HepG2 (cell line): ENCODE results near the gene DDX50.

ENCODE experiments used
- KLF6 ChIP-seq: IDR thresholded peaks from 2 replicates; pipeline ENCODE4 v1.8.0; 2016; ENCODE audit warnings: missing biosample characterization, missing genetic modification reagents
- MAZ ChIP-seq, 2 experiments: sonication (generic) in 1 of 2; formaldehyde crosslinking in 1 of 2; IDR thresholded peaks; 2 replicates each; pipeline versions ENCODE4 v1.5.0 to v1.6.1; 2012 to 2020; ENCODE audit warnings: low read depth in 2 of 2, mild to moderate bottlenecking in 2 of 2, borderline replicate concordance in 1 of 2, improper control_type of control experiment in 1 of 2, low read length in 1 of 2, missing genetic modification reagents in 1 of 2, moderate library complexity in 1 of 2
- NCOA5 ChIP-seq: sonication (generic); formaldehyde crosslinking; IDR thresholded peaks from 2 replicates; pipeline ENCODE4 v1.4.0; 2020; ENCODE audit warnings: missing genetic modification reagents
- SATB2 ChIP-seq: sonication (generic); formaldehyde crosslinking; IDR thresholded peaks from 2 replicates; pipeline ENCODE4 v1.5.0; 2020; ENCODE audit warnings: missing genetic modification reagents
- SUZ12 ChIP-seq: fragments of 150-350 bp; IDR thresholded peaks from 2 replicates; pipeline ENCODE4 v1.6.1; 2014; ENCODE audit warnings: low read depth, low read length
- TARDBP ChIP-seq: sonication (generic); formaldehyde crosslinking; IDR thresholded peaks from 2 replicates; pipeline ENCODE4 v1.8.0; 2022; ENCODE audit warnings: mild to moderate bottlenecking, missing genetic modification reagents
- ZNF225 ChIP-seq: sonication (generic); formaldehyde crosslinking; IDR thresholded peaks from 2 replicates; pipeline ENCODE4 v1.4.0; 2020; ENCODE audit warnings: mild to moderate bottlenecking, missing genetic modification reagents
- TF ChIP-seq, protein P1 (sequence below): sonication (generic); formaldehyde crosslinking; IDR thresholded peaks from 2 replicates; pipeline ENCODE4 v1.8.0; 2022; ENCODE audit warnings: missing genetic modification reagents, mild to moderate bottlenecking, inconsistent platforms, borderline replicate concordance
- TF ChIP-seq, protein P2 (sequence below): sonication (generic); formaldehyde crosslinking; IDR thresholded peaks from 2 replicates; pipeline ENCODE4 v1.4.0; 2020; ENCODE audit warnings: mild to moderate bottlenecking, missing genetic modification reagents, borderline replicate concordance

DNA sequence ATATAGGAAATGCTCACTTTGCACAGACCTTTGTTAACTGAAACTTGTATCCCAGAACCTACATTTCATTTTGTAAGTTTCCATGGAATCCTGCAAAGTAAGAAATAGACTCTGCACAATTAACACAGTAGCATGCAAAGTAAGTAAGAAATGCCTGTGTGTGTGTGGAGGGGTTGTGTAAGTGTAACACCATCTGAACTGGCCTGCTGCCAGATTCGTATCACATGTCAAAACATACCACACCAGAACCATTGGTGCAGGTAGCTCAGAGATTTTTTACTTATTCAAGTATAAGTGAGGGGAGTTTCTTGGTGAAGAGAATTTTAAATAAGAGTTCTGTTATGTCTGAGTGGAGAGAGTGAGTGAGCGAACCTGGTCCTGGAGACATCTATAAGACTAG is 37.0 kb downstream of the DDX50 start:
- TF ChIP-seq NCOA5 (CRISPR knock-in tag) (no peak), SUZ12 (no peak), SATB2 (CRISPR knock-in tag) (no peak), KLF6 (CRISPR knock-in tag) (no peak), ZNF225 (CRISPR knock-in tag) (no peak), TARDBP (CRISPR knock-in tag) (no peak), MAZ (IDR thresholded peaks at IDR 0.05; ENCODE audit: borderline replicate concordance, low read depth, low read length) (no peak), MAZ (CRISPR knock-in tag; IDR thresholded peaks at IDR 0.05; ENCODE audit: low read depth) (no peak)
- TF ChIP-seq, protein P1, sequence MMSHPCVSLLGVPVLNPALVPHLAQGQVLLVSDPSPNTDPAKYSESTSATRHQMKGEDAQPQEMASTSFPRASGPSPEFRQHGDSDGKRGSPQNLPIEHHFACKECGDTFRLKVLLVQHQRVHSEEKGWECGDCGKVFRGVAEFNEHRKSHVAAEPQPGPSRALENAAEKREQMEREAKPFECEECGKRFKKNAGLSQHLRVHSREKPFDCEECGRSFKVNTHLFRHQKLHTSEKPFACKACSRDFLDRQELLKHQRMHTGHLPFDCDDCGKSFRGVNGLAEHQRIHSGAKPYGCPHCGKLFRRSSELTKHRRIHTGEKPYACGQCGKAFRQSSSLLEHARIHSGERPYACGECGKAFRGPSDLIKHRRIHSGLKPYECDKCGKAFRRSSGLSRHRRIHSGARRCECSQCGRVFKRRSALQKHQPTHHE (CRISPR knock-in tag) = no peak
- TF ChIP-seq, protein P2, sequence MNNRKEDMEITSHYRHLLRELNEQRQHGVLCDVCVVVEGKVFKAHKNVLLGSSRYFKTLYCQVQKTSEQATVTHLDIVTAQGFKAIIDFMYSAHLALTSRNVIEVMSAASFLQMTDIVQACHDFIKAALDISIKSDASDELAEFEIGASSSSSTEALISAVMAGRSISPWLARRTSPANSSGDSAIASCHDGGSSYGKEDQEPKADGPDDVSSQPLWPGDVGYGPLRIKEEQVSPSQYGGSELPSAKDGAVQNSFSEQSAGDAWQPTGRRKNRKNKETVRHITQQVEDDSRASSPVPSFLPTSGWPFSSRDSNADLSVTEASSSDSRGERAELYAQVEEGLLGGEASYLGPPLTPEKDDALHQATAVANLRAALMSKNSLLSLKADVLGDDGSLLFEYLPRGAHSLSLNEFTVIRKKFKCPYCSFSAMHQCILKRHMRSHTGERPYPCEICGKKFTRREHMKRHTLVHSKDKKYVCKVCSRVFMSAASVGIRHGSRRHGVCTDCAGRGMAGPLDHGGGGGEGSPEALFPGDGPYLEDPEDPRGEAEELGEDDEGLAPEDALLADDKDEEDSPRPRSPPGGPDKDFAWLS (CRISPR knock-in tag) = no peak
